ENCODE results near the gene MAGI1. TPM values are rescaled to one million over a fixed set of nuclear protein-coding genes. Genes with fewer than 3 reads are reported as not detected.

MAGI1 gene
- total RNA-seq, 6 donors from 2014 or later: 33.0 to 72.9 (median 62.4) TPM

DNA sequence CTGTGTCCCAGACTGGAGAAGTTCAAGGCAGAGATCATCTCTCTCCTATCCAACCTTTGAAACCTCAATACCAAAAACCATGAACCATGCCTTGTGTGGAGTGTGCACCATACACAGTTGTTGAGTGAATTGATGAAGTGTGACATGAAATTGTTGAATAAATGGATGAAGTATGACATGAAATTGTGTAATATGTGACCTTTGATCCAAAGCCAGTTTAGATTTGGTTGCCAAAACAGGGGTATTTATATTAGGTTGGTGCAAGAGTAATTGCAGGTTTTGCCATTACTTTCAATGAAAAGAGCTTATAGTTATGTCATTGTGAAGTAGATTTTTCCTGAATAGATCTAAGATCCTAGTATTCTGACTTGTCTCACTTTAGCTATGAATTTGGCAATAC is 3.1 kb upstream of the MAGI1 start:
- H3K9me3 ChIP-seq: no peaks in the 10 kb centered on the region
- H3K27ac ChIP-seq: no peak overlapping the region
- no peak for DNase-seq
- no peak for TF ChIP-seq EP300 (IDR thresholded peaks at IDR 0.05)
- ATAC-seq (ENCODE audit: low FRiP score in 2 of 2): no peak
- H3K4me3 ChIP-seq: no peak overlapping the region
- H3K4me1 ChIP-seq: peaks cover 0 to 12% (median 5%) of the 10 kb centered on the region in 4 donors
- H3K27me3 ChIP-seq: no peaks in the 10 kb centered on the region
- H3K36me3 ChIP-seq: no peaks in the 10 kb centered on the region

DNA sequence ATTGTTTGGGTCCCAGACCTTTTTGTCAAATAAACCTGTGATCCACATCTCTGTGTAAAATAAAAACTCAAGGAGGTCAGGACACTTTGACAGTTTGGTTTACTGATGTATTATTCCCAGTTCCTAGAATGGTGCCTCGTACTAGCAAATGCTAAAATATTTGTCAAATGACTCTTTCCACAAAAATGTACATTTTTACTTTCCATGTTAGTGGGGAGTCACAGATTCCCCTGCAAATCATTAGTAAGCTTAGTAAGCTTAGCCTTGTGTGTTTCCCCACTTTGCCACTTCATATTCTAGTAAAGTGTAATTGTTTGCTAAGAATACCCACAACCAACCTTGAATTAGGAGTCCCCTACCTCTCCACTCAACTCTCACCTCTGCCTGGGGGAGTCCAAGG is 2.4 kb upstream of the MAGI1 start:
- TF ChIP-seq, protein P1, sequence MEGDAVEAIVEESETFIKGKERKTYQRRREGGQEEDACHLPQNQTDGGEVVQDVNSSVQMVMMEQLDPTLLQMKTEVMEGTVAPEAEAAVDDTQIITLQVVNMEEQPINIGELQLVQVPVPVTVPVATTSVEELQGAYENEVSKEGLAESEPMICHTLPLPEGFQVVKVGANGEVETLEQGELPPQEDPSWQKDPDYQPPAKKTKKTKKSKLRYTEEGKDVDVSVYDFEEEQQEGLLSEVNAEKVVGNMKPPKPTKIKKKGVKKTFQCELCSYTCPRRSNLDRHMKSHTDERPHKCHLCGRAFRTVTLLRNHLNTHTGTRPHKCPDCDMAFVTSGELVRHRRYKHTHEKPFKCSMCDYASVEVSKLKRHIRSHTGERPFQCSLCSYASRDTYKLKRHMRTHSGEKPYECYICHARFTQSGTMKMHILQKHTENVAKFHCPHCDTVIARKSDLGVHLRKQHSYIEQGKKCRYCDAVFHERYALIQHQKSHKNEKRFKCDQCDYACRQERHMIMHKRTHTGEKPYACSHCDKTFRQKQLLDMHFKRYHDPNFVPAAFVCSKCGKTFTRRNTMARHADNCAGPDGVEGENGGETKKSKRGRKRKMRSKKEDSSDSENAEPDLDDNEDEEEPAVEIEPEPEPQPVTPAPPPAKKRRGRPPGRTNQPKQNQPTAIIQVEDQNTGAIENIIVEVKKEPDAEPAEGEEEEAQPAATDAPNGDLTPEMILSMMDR (IDR thresholded peaks at IDR 0.05): no peak
- H3K9me3 ChIP-seq: no peaks in the 10 kb centered on the region
- H3K27me3 ChIP-seq: no peaks in the 10 kb centered on the region
- 73 to 85% methylated on average over 1 of the region's 1 CpG for WGBS, 2 donors
- ATAC-seq (ENCODE audit: low FRiP score in 2 of 2): no peak
- DNase-seq: no peak
- H3K4me1 ChIP-seq: peaks cover 4 to 19% (median 7%) of the 10 kb centered on the region in 4 donors
- no peak overlapping the region for H3K27ac ChIP-seq
- no peak overlapping the region for H3K4me3 ChIP-seq
- no peaks in the 10 kb centered on the region for H3K36me3 ChIP-seq

DNA sequence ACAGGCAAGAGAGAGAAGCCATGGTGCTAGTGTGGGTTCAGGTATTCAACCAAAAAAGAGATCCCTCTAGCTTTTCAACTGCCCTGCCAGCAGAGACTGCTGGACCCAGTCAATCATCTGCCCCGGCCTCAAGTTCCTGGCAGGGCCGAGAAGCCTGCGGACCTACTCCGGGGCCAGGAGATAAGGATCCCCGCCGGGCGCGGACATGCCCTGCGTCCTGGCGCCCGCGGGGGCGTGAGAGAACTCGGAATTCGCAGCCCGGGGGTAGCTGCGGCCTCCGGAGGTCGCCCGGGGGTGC is 821 bp upstream of the MAGI1 start:
- WGBS, 2 donors: 0% methylated on average over 6 to 17 of the region's 20 CpGs
- H3K4me3 ChIP-seq: peak overlapping the region; percentile 40 to 85 (median 65)
- DNase-seq (peak; percentile 37 to 82), ATAC-seq (ENCODE audit: low FRiP score in 2 of 2) (peak in 1 of 2 donors; percentile 18)
- no peaks in the 10 kb centered on the region for H3K36me3 ChIP-seq
- peaks cover 7 to 26% (median 11%) of the 10 kb centered on the region in 4 donors for H3K4me1 ChIP-seq
- peak overlapping the region; percentile 90 to 91 (median 91) for H3K27ac ChIP-seq
- no peak for TF ChIP-seq POLR2AphosphoS5 (IDR thresholded peaks at IDR 0.05)
- TF ChIP-seq, protein P1 (IDR thresholded peaks at IDR 0.05): peak in 1 of 6 experiments; percentile 17
- TF ChIP-seq POLR2A (IDR thresholded peaks at IDR 0.05): no peak
- TF ChIP-seq EP300 (IDR thresholded peaks at IDR 0.05): no peak
- H3K27me3 ChIP-seq: no peaks in the 10 kb centered on the region
- H3K9me3 ChIP-seq: no peaks in the 10 kb centered on the region

DNA sequence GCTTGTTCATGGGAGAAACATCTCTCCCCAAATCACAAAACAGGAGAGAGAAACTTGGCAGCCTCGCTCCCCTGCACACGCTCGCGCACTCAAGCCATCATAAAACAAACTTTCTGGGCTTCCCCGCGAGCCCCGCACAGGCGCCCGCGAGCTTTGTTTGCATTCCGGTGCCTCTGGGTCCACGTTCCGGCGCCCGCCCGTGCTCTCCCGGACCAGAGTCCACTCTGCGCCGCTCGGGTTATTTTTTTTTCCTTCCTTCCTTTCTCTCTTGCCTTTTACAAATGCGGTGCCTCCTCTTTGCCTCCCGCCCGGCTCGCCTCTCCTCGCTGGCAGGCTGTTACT is 363 bp downstream of the MAGI1 start:
- peak; percentile 28 to 68 for ATAC-seq (ENCODE audit: low FRiP score in 2 of 2)
- TF ChIP-seq POLR2AphosphoS5 (IDR thresholded peaks at IDR 0.05): no peak
- TF ChIP-seq POLR2A (IDR thresholded peaks at IDR 0.05): no peak
- no peak for TF ChIP-seq EP300 (IDR thresholded peaks at IDR 0.05)
- TF ChIP-seq, protein P1 (IDR thresholded peaks at IDR 0.05): no peak
- 0 to 1% methylated on average over 25 of the region's 25 CpGs for WGBS, 2 donors
- Histone ChIP-seq H3K9me3 (no peaks in the 10 kb centered on the region), H3K27me3 (no peaks in the 10 kb centered on the region), H3K4me3 (peak overlapping the region; percentile 53 to 85 (median 65)), H3K36me3 (no peaks in the 10 kb centered on the region), H3K4me1 (peaks cover 7 to 26% (median 11%) of the 10 kb centered on the region in 4 donors), H3K27ac (peak overlapping the region; percentile 90 to 91 (median 91))
- peak in 1 of 2 donors; percentile 39 for DNase-seq

DNA sequence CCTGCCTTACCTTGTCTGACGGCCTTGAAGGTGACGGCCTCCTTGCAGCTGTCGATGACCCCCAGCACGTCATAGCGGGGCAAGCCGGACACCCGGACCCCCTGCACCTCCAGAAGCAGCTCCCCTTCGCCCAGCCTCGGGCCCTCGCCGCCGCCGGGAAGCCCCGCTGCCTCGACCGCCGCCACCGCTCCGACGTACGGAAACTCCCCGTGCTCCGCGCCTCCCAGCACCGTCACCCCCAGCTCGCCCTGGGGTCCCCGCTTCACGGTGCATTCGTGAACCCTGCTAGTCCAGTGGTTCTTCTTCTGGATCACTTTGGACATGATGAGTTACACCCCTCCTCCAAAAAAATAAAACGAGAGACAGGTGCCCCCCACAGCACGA is 740 bp downstream of the MAGI1 start:
- H3K27ac ChIP-seq: peak overlapping the region; percentile 90 to 91 (median 91)
- no peak for TF ChIP-seq POLR2AphosphoS5 (IDR thresholded peaks at IDR 0.05)
- TF ChIP-seq, protein P1 (IDR thresholded peaks at IDR 0.05): no peak
- TF ChIP-seq EP300 (IDR thresholded peaks at IDR 0.05): no peak
- TF ChIP-seq POLR2A (IDR thresholded peaks at IDR 0.05): no peak
- H3K4me1 ChIP-seq: peaks cover 7 to 26% (median 11%) of the 10 kb centered on the region in 4 donors
- DNase-seq (peak in 1 of 2 donors; percentile 87), ATAC-seq (ENCODE audit: low FRiP score in 2 of 2) (peak in 1 of 2 donors; percentile 28)
- H3K27me3 ChIP-seq: no peaks in the 10 kb centered on the region
- no peaks in the 10 kb centered on the region for H3K36me3 ChIP-seq
- no peaks in the 10 kb centered on the region for H3K9me3 ChIP-seq
- peak overlapping the region; percentile 53 to 85 (median 65) for H3K4me3 ChIP-seq
- 0 to 1% methylated on average over 11 to 31 of the region's 31 CpGs for WGBS, 2 donors
